ENCODE measurements around the gene CAMTA1.

Gene CAMTA1

DNA sequence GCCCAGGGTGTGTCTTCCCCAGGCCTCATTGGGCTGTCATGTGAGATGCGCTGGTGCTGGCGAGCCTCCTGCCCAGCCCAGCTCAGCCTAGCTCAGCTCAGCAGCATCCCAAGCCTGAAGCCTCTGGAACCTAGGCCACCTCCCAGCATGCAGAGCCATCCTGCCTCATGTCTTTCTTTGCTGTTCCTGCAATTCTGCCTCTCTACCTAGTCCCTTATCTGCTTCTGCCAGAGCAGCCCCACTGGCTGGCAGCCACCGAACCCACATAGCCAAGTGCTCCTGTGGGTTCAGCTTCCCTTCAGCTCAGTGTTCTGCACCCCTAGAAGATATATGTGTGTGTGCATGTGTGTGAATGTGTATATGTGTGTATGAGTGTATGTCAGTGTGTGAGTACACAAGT is 694.3 kb downstream of the CAMTA1 start:
- Histone ChIP-seq H3K9ac (ENCODE audit: low read length) (no peak overlapping the region), H3K9me3 (ENCODE audit: control insufficient read depth, insufficient read depth, low read depth, low read length) (no peaks in the 10 kb centered on the region), H3K4me3 (ENCODE audit: low read depth, low read length) (no peak overlapping the region), H3K27me3 (ENCODE audit: control insufficient read depth, insufficient read depth, low read length) (no peaks in the 10 kb centered on the region), H3K36me3 (ENCODE audit: control insufficient read depth, insufficient read depth, low read length) (no peaks in the 10 kb centered on the region), H3K27ac (ENCODE audit: low read depth, low read length) (no peak overlapping the region), H3K4me1 (ENCODE audit: control insufficient read depth, insufficient read depth, low read length) (peaks cover 11% of the 10 kb centered on the region; the same call in 1 of the 2 replicates)

DNA sequence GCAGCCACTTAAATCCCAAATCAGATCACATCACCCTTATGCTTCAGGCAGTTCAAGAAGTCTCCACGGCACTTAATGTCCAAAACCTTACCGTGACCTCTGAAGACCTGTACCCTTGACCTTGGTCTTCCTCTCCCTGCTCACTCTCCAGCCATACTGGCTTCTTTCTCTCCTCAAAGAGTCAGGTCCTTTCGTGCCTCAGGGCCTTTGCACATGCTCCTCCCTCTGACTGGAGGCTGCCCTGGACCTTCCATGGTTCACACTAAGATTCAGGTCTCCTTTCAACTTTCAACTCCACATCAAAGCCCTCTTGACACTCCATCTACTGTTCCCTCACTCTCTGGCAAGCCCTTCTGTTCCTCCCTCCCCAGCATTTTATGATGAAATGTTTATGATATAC is 695.9 kb downstream of the CAMTA1 start:
- Histone ChIP-seq H3K4me1 (ENCODE audit: control insufficient read depth, insufficient read depth, low read length) (peaks cover 11% of the 10 kb centered on the region; the same call in 1 of the 2 replicates), H3K27me3 (ENCODE audit: control insufficient read depth, insufficient read depth, low read length) (no peaks in the 10 kb centered on the region)

DNA sequence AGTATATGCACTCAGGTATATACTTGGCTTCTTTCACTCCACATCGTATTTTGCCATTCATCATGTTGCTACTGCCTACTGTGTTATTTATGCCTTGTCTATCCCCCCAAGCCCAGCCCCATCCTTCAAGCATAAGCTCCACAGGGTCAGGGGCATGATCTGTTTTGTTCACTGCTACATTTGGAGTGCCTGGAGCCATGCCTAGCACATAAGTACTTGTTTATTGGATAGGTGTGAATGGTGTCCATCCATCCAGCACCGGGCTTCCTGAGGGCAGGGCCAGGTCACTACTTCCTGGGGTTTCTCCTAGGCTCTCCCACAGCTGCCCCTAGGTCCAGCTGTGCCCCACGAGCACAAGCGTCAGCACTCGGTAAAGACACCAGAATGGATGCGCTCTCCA is 696.8 kb downstream of the CAMTA1 start:
- H3K27ac ChIP-seq (ENCODE audit: low read depth, low read length): no peak overlapping the region
- no peak overlapping the region for H3K4me3 ChIP-seq (ENCODE audit: low read depth, low read length)
- H3K27me3 ChIP-seq (ENCODE audit: control insufficient read depth, insufficient read depth, low read length): no peaks in the 10 kb centered on the region
- H3K4me1 ChIP-seq (ENCODE audit: control insufficient read depth, insufficient read depth, low read length): peaks cover 11% of the 10 kb centered on the region; the same call in 1 of the 2 replicates
- no peaks in the 10 kb centered on the region for H3K9me3 ChIP-seq (ENCODE audit: control insufficient read depth, insufficient read depth, low read depth, low read length)
- H3K36me3 ChIP-seq (ENCODE audit: control insufficient read depth, insufficient read depth, low read length): no peaks in the 10 kb centered on the region
- H3K9ac ChIP-seq (ENCODE audit: low read length): no peak overlapping the region

More for the DNA sequence above, 695.9 kb downstream of the CAMTA1 start:
- H3K9ac ChIP-seq (ENCODE audit: low read length): no peak overlapping the region
- no peaks in the 10 kb centered on the region for H3K9me3 ChIP-seq (ENCODE audit: control insufficient read depth, insufficient read depth, low read depth, low read length)
- H3K36me3 ChIP-seq (ENCODE audit: control insufficient read depth, insufficient read depth, low read length): no peaks in the 10 kb centered on the region
- no peak overlapping the region for H3K4me3 ChIP-seq (ENCODE audit: low read depth, low read length)
- H3K27ac ChIP-seq (ENCODE audit: low read depth, low read length): no peak overlapping the region

DNA sequence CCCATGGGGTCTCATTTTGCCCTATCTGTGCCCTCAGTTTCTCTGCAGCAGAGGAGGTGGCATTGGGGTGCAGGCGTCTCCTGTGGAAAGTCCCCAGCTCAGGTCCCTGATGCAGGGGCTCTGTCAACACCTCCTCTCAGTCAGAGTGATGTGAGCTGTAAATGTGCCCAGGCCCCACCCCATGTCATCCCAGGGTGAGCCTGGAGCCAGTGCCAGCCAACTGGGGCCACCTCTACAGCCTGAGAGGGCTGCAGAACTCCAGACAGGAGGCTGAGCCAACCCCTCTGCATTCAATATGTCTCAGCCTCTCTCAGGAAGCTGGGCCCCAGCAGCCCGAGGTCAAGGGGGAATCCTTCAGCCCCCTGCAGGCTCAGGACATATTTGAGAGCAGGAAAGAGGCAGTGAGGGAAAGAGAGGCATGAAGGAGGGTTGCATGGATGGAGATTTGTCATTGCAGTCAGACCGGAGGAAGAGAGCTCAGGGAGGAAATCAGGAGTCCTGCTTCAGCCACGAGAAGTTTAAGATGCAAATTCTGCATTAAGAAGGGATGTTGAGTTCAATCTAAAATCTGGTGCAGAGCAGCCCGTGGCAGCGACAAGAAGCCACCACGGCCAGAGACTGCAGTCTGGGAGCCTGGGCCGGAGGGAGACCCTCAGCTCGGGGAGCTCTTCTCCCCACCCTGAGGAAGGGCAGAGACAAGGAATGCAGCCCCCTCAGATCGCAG is 697.7 kb downstream of the CAMTA1 start:
- Histone ChIP-seq H3K4me1 (ENCODE audit: control insufficient read depth, insufficient read depth, low read length) (peaks cover 9% of the 10 kb centered on the region; the same call in 1 of the 2 replicates), H3K27me3 (ENCODE audit: control insufficient read depth, insufficient read depth, low read length) (no peaks in the 10 kb centered on the region), H3K9me3 (ENCODE audit: control insufficient read depth, insufficient read depth, low read depth, low read length) (no peaks in the 10 kb centered on the region), H3K27ac (ENCODE audit: low read depth, low read length) (no peak overlapping the region), H3K4me3 (ENCODE audit: low read depth, low read length) (no peak overlapping the region), H3K9ac (ENCODE audit: low read length) (no peak overlapping the region), H3K36me3 (ENCODE audit: control insufficient read depth, insufficient read depth, low read length) (no peaks in the 10 kb centered on the region)

DNA sequence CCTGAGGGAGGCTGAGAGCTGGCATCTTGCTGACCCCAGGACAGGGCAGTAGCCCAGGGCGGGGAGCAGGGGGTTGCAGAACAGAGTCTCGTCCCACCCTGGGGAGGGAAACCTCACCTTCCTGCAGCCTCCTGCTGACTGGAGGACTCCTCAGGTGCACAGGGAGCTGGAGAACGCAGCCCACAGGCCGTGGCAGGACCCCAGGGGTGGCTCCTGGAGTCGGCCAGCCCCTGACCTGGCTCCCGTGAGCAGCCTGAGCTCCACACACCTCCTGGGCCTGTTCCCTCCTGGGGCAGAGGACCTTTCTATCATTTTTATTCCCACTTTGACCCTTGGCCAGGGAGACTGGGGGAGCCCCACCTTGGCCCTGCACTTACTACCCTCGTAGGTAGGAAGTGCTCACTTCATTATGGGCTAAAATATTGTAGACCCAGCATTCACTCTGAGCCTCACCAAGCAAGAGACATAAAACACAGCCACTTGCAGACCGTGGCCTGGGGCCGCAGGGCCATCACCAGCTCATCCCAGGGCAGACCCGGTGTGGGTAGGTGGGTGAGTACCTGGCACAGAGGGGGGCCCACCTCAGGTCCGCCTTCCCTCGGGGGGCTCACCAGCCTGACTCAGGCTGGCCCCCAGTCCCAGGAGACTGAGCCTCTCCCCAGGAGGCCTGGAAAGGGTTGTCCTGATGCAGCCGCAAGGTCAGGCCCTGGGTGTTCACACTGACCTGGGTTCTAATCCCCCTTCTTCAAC is 698.6 kb downstream of the CAMTA1 start:
- H3K27me3 ChIP-seq (ENCODE audit: control insufficient read depth, insufficient read depth, low read length): no peaks in the 10 kb centered on the region
- peaks cover 9% of the 10 kb centered on the region; the same call in 1 of the 2 replicates for H3K4me1 ChIP-seq (ENCODE audit: control insufficient read depth, insufficient read depth, low read length)
- no peaks in the 10 kb centered on the region for H3K36me3 ChIP-seq (ENCODE audit: control insufficient read depth, insufficient read depth, low read length)
- no peak overlapping the region for H3K27ac ChIP-seq (ENCODE audit: low read depth, low read length)
- no peak overlapping the region for H3K9ac ChIP-seq (ENCODE audit: low read length)
- no peak overlapping the region for H3K4me3 ChIP-seq (ENCODE audit: low read depth, low read length)
- H3K9me3 ChIP-seq (ENCODE audit: control insufficient read depth, insufficient read depth, low read depth, low read length): no peaks in the 10 kb centered on the region

DNA sequence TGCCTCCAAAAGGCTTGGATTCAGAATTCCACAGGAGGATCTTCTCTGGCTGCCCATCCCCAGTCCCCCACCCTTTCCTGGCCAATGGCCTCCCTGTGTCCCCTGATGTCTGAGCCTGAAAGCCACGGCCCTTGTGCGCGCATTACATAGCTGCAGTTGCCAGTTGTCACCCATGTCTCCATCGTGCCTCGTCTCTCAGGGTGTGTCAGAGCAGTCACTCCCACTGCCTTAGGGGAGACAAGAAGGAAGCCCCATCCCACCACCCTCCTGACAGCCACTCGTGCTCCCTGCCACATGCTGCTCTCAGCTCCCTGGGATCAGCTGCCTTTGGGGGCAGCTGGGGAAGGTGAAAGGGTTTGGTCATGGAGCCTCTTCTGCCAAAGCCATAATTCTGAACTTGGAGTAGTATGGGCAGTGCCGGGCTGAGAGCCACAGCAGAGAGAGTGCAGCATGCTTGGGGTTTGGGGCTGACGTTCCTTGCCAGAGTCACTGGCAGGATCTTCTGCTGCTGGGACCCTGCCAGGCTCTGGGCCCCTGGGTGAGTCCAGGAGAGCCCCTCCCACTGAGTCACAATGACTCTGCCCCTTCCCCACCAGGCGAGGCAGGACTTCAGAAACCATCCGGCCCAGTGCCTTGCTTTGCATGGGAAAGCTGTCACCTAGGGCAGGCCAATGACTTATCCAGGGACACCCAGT is 700.0 kb downstream of the CAMTA1 start:
- H3K4me3 ChIP-seq (ENCODE audit: low read depth, low read length): no peak overlapping the region
- H3K36me3 ChIP-seq (ENCODE audit: control insufficient read depth, insufficient read depth, low read length): no peaks in the 10 kb centered on the region
- no peak overlapping the region for H3K27ac ChIP-seq (ENCODE audit: low read depth, low read length)
- H3K9ac ChIP-seq (ENCODE audit: low read length): no peak overlapping the region
- H3K27me3 ChIP-seq (ENCODE audit: control insufficient read depth, insufficient read depth, low read length): no peaks in the 10 kb centered on the region
- no peaks in the 10 kb centered on the region for H3K9me3 ChIP-seq (ENCODE audit: control insufficient read depth, insufficient read depth, low read depth, low read length)
- peaks cover 9% of the 10 kb centered on the region; the same call in 1 of the 2 replicates for H3K4me1 ChIP-seq (ENCODE audit: control insufficient read depth, insufficient read depth, low read length)

DNA sequence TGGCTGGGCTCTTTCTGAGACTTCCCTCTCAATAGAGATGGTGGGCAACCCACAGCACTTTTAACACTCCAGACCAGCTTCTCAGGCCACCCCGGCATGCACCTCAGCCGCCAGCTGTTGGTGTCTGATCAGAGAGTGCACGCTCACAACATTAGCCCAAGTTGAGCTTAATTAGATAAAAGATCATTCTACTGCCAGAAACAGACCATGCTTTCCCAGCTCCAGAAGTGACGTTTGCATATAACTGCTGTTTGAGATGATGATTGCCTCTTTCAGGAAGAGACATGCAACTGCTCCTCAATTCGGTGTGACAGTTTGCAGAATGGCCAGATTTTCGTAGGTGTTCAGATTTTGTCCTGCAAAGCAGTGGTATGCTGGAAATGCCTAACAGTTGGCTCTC is 700.6 kb downstream of the CAMTA1 start:
- no peak overlapping the region for H3K27ac ChIP-seq (ENCODE audit: low read depth, low read length)
- H3K27me3 ChIP-seq (ENCODE audit: control insufficient read depth, insufficient read depth, low read length): no peaks in the 10 kb centered on the region
- H3K9ac ChIP-seq (ENCODE audit: low read length): no peak overlapping the region
- no peaks in the 10 kb centered on the region for H3K9me3 ChIP-seq (ENCODE audit: control insufficient read depth, insufficient read depth, low read depth, low read length)
- no peak overlapping the region for H3K4me3 ChIP-seq (ENCODE audit: low read depth, low read length)
- no peaks in the 10 kb centered on the region for H3K36me3 ChIP-seq (ENCODE audit: control insufficient read depth, insufficient read depth, low read length)
- H3K4me1 ChIP-seq (ENCODE audit: control insufficient read depth, insufficient read depth, low read length): peaks cover 11% of the 10 kb centered on the region; the same call in 1 of the 2 replicates

DNA sequence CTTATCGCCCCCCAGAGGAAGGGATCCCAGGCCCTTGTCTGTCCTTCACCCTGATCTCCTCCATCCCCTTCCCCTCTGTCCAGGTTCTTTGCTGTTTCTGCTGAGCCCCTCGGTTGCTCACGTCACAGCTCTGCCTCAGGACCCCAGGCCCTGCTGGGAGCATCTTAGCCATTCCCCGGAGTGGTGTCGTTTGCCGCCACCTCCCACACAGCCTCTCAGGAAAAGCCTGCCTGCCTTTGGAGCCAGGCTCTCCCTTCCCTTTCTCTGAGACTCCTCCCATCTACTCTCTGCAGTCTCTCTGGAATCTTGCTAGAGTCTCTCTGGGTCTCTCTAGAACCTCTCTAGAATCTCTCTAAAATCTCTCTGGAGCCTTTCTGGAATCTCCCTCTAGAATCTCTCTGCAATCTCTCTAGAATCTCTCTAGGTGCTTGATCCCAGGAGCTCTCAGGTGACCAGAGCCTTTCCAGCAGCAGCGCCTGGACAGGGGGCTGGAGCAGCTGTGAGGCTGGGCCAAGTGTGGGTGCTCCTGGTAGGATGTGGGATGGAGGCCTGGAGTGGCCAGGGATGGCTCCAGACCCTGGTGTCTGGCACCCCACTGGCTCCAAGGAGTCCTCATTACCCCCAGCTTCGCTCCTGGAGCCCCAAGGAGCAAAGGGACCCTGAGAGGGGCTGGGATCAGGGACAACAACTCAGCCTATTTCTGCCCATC is 702.7 kb downstream of the CAMTA1 start:
- Histone ChIP-seq H3K9ac (ENCODE audit: low read length) (no peak overlapping the region), H3K4me1 (ENCODE audit: control insufficient read depth, insufficient read depth, low read length) (peaks cover 21% of the 10 kb centered on the region), H3K36me3 (ENCODE audit: control insufficient read depth, insufficient read depth, low read length) (no peaks in the 10 kb centered on the region), H3K27ac (ENCODE audit: low read depth, low read length) (no peak overlapping the region), H3K9me3 (ENCODE audit: control insufficient read depth, insufficient read depth, low read depth, low read length) (no peaks in the 10 kb centered on the region), H3K4me3 (ENCODE audit: low read depth, low read length) (no peak overlapping the region), H3K27me3 (ENCODE audit: control insufficient read depth, insufficient read depth, low read length) (no peaks in the 10 kb centered on the region)

DNA sequence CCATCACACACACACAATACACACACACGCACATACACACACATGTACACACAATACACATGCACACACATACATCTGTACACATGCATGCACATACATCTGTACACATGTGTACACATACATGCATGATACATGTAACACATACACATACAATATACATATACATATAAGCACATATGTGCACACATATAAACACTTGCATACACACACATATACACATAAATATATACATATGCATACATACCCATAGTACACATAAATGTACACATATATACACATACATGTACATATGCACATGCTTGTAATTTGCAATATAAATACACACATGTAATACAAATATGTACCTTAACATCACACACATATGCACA is 703.2 kb downstream of the CAMTA1 start:
- no peak overlapping the region for H3K27ac ChIP-seq (ENCODE audit: low read depth, low read length)
- H3K36me3 ChIP-seq (ENCODE audit: control insufficient read depth, insufficient read depth, low read length): no peaks in the 10 kb centered on the region
- H3K4me3 ChIP-seq (ENCODE audit: low read depth, low read length): no peak overlapping the region
- H3K27me3 ChIP-seq (ENCODE audit: control insufficient read depth, insufficient read depth, low read length): no peaks in the 10 kb centered on the region
- no peaks in the 10 kb centered on the region for H3K9me3 ChIP-seq (ENCODE audit: control insufficient read depth, insufficient read depth, low read depth, low read length)
- no peak overlapping the region for H3K9ac ChIP-seq (ENCODE audit: low read length)
- peaks cover 17% of the 10 kb centered on the region for H3K4me1 ChIP-seq (ENCODE audit: control insufficient read depth, insufficient read depth, low read length)

DNA sequence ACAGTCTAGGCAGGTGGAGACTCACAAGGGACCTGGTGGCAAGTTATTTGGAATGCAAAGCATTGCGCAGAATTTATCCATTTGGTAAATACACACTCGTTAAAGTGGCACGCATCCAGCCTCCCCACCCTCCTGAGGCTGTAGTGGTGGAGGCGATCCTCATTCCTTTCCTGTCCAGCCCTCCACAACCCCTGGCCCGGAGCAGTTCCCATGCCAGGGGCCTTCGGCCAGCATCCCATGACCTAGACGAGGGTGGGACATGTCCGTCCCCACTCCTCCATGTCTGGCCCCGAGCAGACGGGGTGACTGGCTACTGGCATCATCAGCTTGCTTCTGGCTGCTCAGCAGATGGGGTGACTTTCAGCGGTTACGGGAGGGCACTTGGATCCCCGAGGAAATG is 704.3 kb downstream of the CAMTA1 start:
- Histone ChIP-seq H3K9me3 (ENCODE audit: control insufficient read depth, insufficient read depth, low read depth, low read length) (no peaks in the 10 kb centered on the region), H3K4me3 (ENCODE audit: low read depth, low read length) (no peak overlapping the region), H3K27ac (ENCODE audit: low read depth, low read length) (no peak overlapping the region), H3K27me3 (ENCODE audit: control insufficient read depth, insufficient read depth, low read length) (no peaks in the 10 kb centered on the region), H3K36me3 (ENCODE audit: control insufficient read depth, insufficient read depth, low read length) (no peaks in the 10 kb centered on the region), H3K9ac (ENCODE audit: low read length) (no peak overlapping the region), H3K4me1 (ENCODE audit: control insufficient read depth, insufficient read depth, low read length) (peaks cover 17% of the 10 kb centered on the region)
